ENCODE data around the gene ERMARD.
"Not testable (repeated sequence)": the region's sequence is repeated elsewhere in the genome, so short reads cannot be mapped to it uniquely, and the experiment has no call there.

Gene ERMARD

GRCh38 chr6:169738204-169738975 lies 13.0 kb upstream of the ERMARD start:
- DNase-seq (ENCODE audit: low read depth in 2 of 2), result no peak

- no peak for DNase-seq (ENCODE audit: low read depth in 2 of 2)
Measured at GRCh38 chr6:169738976-169739529, 12.4 kb upstream of the ERMARD start.

GRCh38 chr6:169741344-169741743 lies 10.1 kb upstream of the ERMARD start:
- DNase-seq (ENCODE audit: low read depth in 2 of 2), result no peak

GRCh38 chr6:169745405-169745804 lies 6.0 kb upstream of the ERMARD start:
- no peak for DNase-seq (ENCODE audit: low read depth in 2 of 2)

- no peak for DNase-seq (ENCODE audit: low read depth in 2 of 2)
Measured at GRCh38 chr6:169746556-169746955, 4.9 kb upstream of the ERMARD start.

GRCh38 chr6:169752074-169752623 lies 727 bp downstream of the ERMARD start:
- DNase-seq (ENCODE audit: low read depth in 2 of 2), result no peak

- no peak for DNase-seq (ENCODE audit: low read depth in 2 of 2)
Measured at GRCh38 chr6:169755162-169755561, 3.7 kb downstream of the ERMARD start.

GRCh38 chr6:169763308-169763707 lies 11.9 kb downstream of the ERMARD start:
- no peak for DNase-seq (ENCODE audit: low read depth in 2 of 2)

- no peak for DNase-seq (ENCODE audit: low read depth in 2 of 2)
Measured at GRCh38 chr6:169763881-169764280, 12.5 kb downstream of the ERMARD start.

- DNase-seq (ENCODE audit: low read depth in 2 of 2), result not testable (repeated sequence)
Measured at GRCh38 chr6:169765789-169766188, 14.4 kb downstream of the ERMARD start.

- no peak for DNase-seq (ENCODE audit: low read depth in 2 of 2)
Measured at GRCh38 chr6:169766232-169766631, 14.8 kb downstream of the ERMARD start.

GRCh38 chr6:169766921-169767736 lies 15.7 kb downstream of the ERMARD start:
- no peak for DNase-seq (ENCODE audit: low read depth in 2 of 2)

GRCh38 chr6:169774347-169774746 lies 22.9 kb downstream of the ERMARD start:
- DNase-seq (ENCODE audit: low read depth in 2 of 2), result no peak

GRCh38 chr6:169775321-169775720 lies 23.9 kb downstream of the ERMARD start:
- no peak for DNase-seq (ENCODE audit: low read depth in 2 of 2)

GRCh38 chr6:169776379-169776778 lies 25.0 kb downstream of the ERMARD start:
- no peak for DNase-seq (ENCODE audit: low read depth in 2 of 2)

GRCh38 chr6:169777896-169778295 lies 26.5 kb downstream of the ERMARD start:
- no peak for DNase-seq (ENCODE audit: low read depth in 2 of 2)

- no peak for DNase-seq (ENCODE audit: low read depth in 2 of 2)
Measured at GRCh38 chr6:169778646-169779045, 27.2 kb downstream of the ERMARD start.

- no peak for DNase-seq (ENCODE audit: low read depth in 2 of 2)
Measured at GRCh38 chr6:169779092-169779815, 27.8 kb downstream of the ERMARD start.

GRCh38 chr6:169779896-169780295 lies 28.5 kb downstream of the ERMARD start:
- DNase-seq (ENCODE audit: low read depth in 2 of 2), result no peak

- no peak for DNase-seq (ENCODE audit: low read depth in 2 of 2)
Measured at GRCh38 chr6:169780571-169781091, 29.2 kb downstream of the ERMARD start.

GRCh38 chr6:169782966-169783365 lies 31.5 kb downstream of the ERMARD start:
- no peak for DNase-seq (ENCODE audit: low read depth in 2 of 2)
